Stomach (tissue), 4 donors: ENCODE measurements around the gene C10orf105.

Source experiments
- CTCF ChIP-seq, 7 experiments: fragments of 450-650 bp in 4 of 7; fragments of 200-600 bp in 3 of 7; sonication (generic) in 3 of 7; IDR thresholded peaks; one replicate each; pipeline ENCODE4 v1.5.1; 2016 to 2019; ENCODE audit warnings: antibody characterized with exemption in 7 of 7, control low read depth in 2 of 7, mild to moderate bottlenecking in 1 of 7
- EP300 ChIP-seq: sonication (generic); formaldehyde crosslinking; IDR thresholded peaks from one replicate; pipeline ENCODE4 v1.6.1; 2017; ENCODE audit warnings: antibody characterized with exemption
- POLR2AphosphoS5 ChIP-seq, 3 donors: sonication (generic); formaldehyde crosslinking; IDR thresholded peaks; one replicate each; pipeline ENCODE4 v1.6.1; 2016; ENCODE audit warnings: antibody characterized with exemption in 3 of 3

DNA sequence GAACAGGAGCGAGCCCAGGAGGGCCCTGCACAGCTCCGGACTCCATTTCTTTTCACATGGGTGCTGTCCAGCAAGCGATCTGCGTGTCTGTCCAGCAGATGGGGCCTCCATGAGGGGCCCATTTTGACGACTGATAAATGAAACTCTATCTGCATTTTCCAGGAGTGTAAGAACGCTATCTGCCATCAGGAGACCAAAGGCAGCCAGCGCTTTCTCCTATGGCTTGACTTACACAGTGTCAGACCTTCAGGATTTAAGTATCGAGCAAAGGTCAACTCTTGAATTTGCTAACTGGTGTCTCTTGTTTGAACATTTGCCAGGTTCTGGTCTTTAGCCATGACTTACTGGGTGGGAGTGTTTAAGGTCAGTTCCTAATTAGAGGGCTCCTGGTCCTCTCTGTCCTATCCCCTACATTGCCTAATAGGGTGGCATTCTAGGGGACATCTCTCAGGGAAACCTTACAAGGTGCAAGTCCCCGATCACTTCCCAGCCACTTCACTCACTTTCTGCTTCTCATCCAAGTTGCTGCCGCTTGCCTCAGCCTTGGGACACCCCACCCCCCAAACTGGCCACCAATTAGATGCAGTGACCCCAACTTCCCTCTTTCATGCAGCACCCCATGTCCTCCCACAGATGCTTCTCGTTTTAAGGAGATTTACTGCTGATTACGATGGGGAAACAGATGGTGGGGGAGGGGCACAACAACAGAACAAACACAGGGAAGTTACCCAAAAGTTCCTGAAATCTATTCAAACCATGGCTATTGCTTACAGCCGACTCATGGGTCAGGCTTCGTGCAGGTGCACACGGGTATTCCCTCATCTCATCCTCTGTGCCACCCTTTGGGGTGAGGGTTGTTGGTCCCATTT lies 33.7 kb upstream of the C10orf105 start:
- TF ChIP-seq EP300 (no peak), CTCF (IDR thresholded peaks at IDR 0.05) (no peak), POLR2AphosphoS5 (IDR thresholded peaks at IDR 0.05) (peak in 1 of 3 donors; percentile 10)
